NB4 (cell line): Measurements from ENCODE around the gene FNDC8.

Experiments
- POLR2A ChIP-seq: IDR thresholded peaks from 2 replicates; pipeline ENCODE4 v1.6.1; 2011; ENCODE audit warnings: mild to moderate bottlenecking; ENCODE audit not compliant: insufficient read length; ENCODE audit errors: extremely low read depth
- TF ChIP-seq, protein P1 (sequence below): IDR thresholded peaks from one replicate; pipeline ENCODE4 v1.5.1; 2012; ENCODE audit warnings: low read depth, low read length

DNA sequence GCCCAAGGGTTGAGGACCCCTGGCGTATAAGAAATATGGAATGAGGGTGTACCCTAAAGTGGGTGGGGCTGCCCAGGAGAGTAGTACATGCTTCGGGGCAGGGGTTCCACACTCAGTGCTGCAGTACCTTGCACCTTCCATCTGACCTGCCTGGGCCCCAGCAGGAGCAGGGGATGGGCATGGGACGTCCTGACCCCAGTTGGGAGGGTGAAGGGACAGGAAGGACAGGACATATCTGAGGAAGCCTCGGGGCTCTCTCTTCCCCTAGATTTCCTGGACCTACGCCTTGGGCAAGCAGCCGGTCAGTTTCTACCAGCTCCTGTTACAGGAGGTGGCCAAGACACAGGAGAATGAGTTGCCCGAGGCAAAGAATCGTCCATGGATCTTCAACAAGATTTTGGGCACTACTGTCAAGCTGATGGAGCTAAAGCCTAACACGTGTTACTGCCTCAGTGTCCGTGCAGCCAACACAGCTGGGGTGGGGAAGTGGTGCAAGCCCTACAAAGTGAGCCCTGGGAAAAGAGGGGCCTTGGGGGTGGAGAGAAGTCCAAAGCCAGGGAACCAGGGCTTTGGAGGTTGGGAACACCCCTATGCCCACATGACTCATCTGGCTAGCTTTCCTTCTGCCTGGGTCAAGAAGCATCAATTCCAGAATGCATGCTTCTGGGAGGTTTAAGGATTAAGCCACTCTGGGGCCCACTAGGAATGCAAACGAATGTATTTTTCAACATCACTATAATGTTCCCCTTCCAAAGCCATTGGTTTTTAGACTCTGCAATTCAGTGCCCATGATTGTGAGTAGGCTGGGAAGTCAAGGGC, 7.9 kb downstream of the FNDC8 start:
- no peak for TF ChIP-seq POLR2A
- TF ChIP-seq, protein P1, sequence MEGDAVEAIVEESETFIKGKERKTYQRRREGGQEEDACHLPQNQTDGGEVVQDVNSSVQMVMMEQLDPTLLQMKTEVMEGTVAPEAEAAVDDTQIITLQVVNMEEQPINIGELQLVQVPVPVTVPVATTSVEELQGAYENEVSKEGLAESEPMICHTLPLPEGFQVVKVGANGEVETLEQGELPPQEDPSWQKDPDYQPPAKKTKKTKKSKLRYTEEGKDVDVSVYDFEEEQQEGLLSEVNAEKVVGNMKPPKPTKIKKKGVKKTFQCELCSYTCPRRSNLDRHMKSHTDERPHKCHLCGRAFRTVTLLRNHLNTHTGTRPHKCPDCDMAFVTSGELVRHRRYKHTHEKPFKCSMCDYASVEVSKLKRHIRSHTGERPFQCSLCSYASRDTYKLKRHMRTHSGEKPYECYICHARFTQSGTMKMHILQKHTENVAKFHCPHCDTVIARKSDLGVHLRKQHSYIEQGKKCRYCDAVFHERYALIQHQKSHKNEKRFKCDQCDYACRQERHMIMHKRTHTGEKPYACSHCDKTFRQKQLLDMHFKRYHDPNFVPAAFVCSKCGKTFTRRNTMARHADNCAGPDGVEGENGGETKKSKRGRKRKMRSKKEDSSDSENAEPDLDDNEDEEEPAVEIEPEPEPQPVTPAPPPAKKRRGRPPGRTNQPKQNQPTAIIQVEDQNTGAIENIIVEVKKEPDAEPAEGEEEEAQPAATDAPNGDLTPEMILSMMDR: no peak
